Sciatic nerve (tissue), 2 donors: ENCODE data around the gene RNU6-9. TPM values are rescaled to one million over a fixed set of nuclear protein-coding genes. Genes with fewer than 3 reads are reported as not detected.

Experiments used
- ATAC-seq: fragments of 200-7000 bp; cut with Tn5 transposase; one replicate; pipeline ENCODE4 v1.9.1; 2020; ENCODE audit warnings: mild to moderate bottlenecking, moderate library complexity
- DNase-seq: peaks from one replicate; pipeline ENCODE4 v3.0.0-alpha.2; 2020; ENCODE audit warnings: low spot score
- intact Hi-C: fragments of 100-400 bp; cut with DNase I; formaldehyde crosslinking; loops from one replicate; pipeline ENCODE4 v1.14.2; 2022
- total RNA-seq: library from RNA; stranded (reverse); fragmentation: NEBNext Ultra II Directional; extraction: Animal tissue kit (Norgen Biotek cat#: 25700); gene quantifications from one replicate; pipeline ENCODE4 v1.2.1, GENCODE V29; 2021
- donor health status: DM: no; HTN: no; CAD: no.
- donor health status: DM: no; HTN: no; CAD: no.

Gene RNU6-9
- total RNA-seq, 1 donor from 2014 or later = not detected

DNA sequence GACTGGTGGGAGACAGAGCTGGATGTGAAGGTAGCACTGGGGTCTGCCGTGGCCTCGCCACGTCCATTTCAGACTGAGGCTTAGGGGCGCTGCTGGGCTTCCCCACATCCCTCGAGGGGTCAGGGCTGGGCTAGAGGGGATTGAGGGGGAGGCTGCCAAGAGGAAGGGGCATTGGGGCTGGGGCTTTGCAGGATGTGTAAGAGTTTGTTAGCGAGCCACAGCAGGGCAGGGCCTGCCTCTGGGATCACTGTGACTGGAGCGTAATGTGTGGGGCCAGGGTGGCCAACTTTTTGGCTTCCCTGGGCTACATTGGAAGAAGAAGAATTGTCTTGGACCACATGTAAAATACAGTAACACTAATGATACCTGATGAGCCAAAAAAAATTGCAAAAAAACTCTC is 46.6 kb downstream of the RNU6-9 start:
- intact Hi-C loops = loop anchor here (5.0 kb wide), 1 partner anchor 297 kb away; the partner anchor contains the start of gene CBARP
- ATAC-seq (no peak), DNase-seq (no peak)

DNA sequence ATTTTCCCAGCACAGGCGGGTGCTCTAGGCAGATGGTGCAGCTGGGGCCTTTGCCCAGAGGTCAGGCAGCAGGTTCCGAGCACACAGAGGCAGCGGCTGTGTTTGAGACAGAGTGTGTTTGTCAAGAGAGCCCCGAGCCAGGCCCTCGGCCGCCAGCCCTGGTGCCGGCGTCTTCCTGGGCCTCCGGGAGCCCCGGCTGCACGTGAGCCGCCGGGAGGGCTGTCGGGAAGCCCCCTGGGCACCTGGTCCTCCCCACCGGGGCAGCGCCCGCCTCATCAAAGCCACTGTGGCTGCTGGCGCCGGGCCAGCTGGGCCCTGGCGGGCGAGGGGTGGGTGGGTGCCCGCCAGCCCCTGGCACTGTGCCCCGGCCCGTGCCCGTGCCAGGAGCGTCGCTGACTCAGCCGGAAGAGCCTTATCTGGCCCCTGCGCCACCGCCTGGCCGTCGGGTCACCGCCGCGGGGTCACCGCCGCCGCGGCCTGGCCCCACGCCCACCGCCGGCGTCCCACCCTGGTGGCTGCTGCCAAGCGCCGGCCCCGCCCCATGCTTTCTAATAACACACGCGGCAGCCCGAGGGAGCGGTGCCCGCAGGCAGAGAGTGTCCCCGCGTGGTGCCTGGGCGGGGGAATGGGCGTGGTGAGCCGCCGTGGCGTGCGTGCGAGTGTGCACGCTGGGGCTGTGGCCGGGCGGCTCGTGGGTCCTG is 47.5 kb downstream of the RNU6-9 start:
- DNase-seq (peak; percentile 80), ATAC-seq (peak; percentile 83)
- intact Hi-C loops = no loop called here

DNA sequence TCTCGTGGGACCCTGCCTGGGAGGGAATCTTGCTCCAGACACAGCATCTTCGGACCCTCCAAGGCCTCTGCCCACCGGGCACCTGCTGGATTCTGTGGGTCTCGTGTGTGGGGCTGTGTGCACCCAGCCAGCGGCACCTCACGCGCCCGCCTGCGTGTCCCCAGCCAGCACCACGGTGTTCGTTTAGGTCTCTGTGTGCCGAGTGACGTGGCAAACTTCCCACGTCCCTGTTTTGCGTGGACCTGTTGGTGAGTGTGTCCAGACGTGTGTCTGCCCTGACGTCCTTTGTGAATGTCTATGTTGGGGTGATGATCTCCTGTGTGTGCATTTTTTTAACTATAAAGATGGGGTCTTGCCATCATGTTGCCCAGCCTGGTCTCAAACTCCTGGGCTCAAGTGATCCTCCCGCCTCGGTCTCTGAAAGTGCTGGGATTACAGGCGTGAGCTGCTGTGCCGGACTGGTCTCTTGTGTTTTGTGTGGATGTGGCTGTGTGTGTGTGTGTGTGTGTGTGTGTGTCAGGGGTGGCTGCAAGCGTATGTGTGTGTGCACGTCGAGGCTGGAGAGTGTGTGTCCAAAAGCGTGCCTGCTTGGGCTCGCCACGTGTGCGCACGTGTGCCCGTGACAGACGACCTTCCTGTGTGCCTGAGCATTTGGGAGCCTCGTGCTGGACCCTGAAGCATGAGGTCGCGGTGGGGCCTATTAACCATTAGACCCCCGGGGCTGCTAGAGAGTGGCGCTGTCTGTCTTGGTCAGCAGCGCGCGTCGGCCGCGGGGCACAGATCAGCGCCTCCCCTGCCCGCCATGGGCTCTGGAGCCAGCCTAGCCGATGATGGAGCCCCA is 48.2 kb downstream of the RNU6-9 start:
- intact Hi-C loops = no loop called here
- ATAC-seq (no peak), DNase-seq (no peak)

GRCh38 chr19:942133-942645 is 48.9 kb downstream of the RNU6-9 start:
- ATAC-seq (no peak), DNase-seq (no peak)
- intact Hi-C loops = no loop called here

Other genes starting within 250 kb of the RNU6-9 start
- 33.1 TPM for gene RNF126, start 230.3 kb upstream of the RNU6-9 start, total RNA-seq
- gene FSTL3, start 217.1 kb upstream of the RNU6-9 start, total RNA-seq = 108 TPM
- not detected for gene PRSS57, start 198.0 kb upstream of the RNU6-9 start, total RNA-seq
- gene PALM, start 184.5 kb upstream of the RNU6-9 start, total RNA-seq = 130 TPM
- 0.45 TPM for gene MISP, start 142.4 kb upstream of the RNU6-9 start, total RNA-seq
- gene PTBP1, start 96.0 kb upstream of the RNU6-9 start, total RNA-seq = 217 TPM
- gene PLPPR3, start 71.5 kb upstream of the RNU6-9 start, total RNA-seq = not detected
- 1.9 TPM for gene AZU1, start 65.6 kb upstream of the RNU6-9 start, total RNA-seq
- gene PRTN3, start 52.5 kb upstream of the RNU6-9 start, total RNA-seq = 0.71 TPM
- gene ELANE, start 41.2 kb upstream of the RNU6-9 start, total RNA-seq = 2.1 TPM
- 405 TPM for gene CFD, start 33.8 kb upstream of the RNU6-9 start, total RNA-seq
- gene MED16, start 297 bp upstream of the RNU6-9 start, total RNA-seq = 55.7 TPM
- gene R3HDM4, start 19.7 kb downstream of the RNU6-9 start, total RNA-seq = 48.9 TPM
- not detected for gene KISS1R, start 23.8 kb downstream of the RNU6-9 start, total RNA-seq
- 13.6 TPM for gene ARID3A, start 32.6 kb downstream of the RNU6-9 start, total RNA-seq
- gene WDR18, start 90.9 kb downstream of the RNU6-9 start, total RNA-seq = 20.3 TPM
- not detected for gene GRIN3B, start 106.9 kb downstream of the RNU6-9 start, total RNA-seq
- 146 TPM for gene TMEM259, start 127.6 kb downstream of the RNU6-9 start, total RNA-seq
- not detected for gene RNU6-2, start 128.0 kb downstream of the RNU6-9 start, total RNA-seq
- gene CNN2, start 133.1 kb downstream of the RNU6-9 start, total RNA-seq = 120 TPM
- gene ABCA7, start 146.6 kb downstream of the RNU6-9 start, total RNA-seq = 17.3 TPM
- gene ARHGAP45, start 173.7 kb downstream of the RNU6-9 start, total RNA-seq = 26.2 TPM
- gene POLR2E, start 201.9 kb downstream of the RNU6-9 start, total RNA-seq = 99.8 TPM
- 239 TPM for gene GPX4, start 210.5 kb downstream of the RNU6-9 start, total RNA-seq